ENCODE results near the gene MEX3D. TPM values are rescaled to one million over a fixed set of nuclear protein-coding genes. Genes with fewer than 3 reads are reported as not detected.

The MEX3D gene
- polyA plus RNA-seq, 1 donor (not counting 4 experiments of a cell fraction or from before 2014, with no cell fraction given), result 3.9 TPM

GRCh38 chr19:1593501-1593772 is 25.3 kb upstream of the MEX3D start:
- Histone ChIP-seq H3K4me1 (ENCODE audit: control insufficient read depth, extremely low read depth, insufficient read depth, low read length) (peaks cover 26% of the 10 kb centered on the region), H3K36me3 (ENCODE audit: control insufficient read depth in 2 of 2, extremely low read depth in 1 of 2, insufficient read depth in 2 of 2, low read length in 2 of 2) (peaks cover 12 to 14% of the 10 kb centered on the region in 2 experiments), H3K9me1 (ENCODE audit: control insufficient read depth, extremely low read depth, insufficient read depth, low read length) (no peaks in the 10 kb centered on the region), H3K4me3 (ENCODE audit: control insufficient read depth in 2 of 3, extremely low read depth in 1 of 3, insufficient read depth in 2 of 3, low read depth in 1 of 3, low read length in 3 of 3) (peak overlapping the region in 1 of 3 experiments; percentile 74), H4K20me1 (ENCODE audit: control insufficient read depth, extremely low read depth, insufficient read depth, low read length) (peaks cover 7% of the 10 kb centered on the region), H3K27me3 (ENCODE audit: control insufficient read depth, extremely low read depth, insufficient read depth, low read length) (no peaks in the 10 kb centered on the region), H2AFZ (ENCODE audit: control insufficient read depth, low read length) (no peak overlapping the region), H3K9ac (ENCODE audit: control insufficient read depth, extremely low read depth, insufficient read depth, low read length) (peak overlapping the region; percentile 79), H3K27ac (ENCODE audit: control insufficient read depth, insufficient read depth, low read length) (no peak overlapping the region), H3K79me2 (ENCODE audit: control insufficient read depth, insufficient read depth, low read length) (peaks cover 32% of the 10 kb centered on the region), H3K4me2 (ENCODE audit: control insufficient read depth, extremely low read depth, insufficient read depth, low read depth, low read length) (peak overlapping the region; percentile 94), H3K9me3 (ENCODE audit: control insufficient read depth, low read depth, low read length) (no peaks in the 10 kb centered on the region)
- no peak for DNase-seq (ENCODE audit: low read depth, low spot score)
- no peak for TF ChIP-seq CTCF (optimal IDR thresholded peaks at IDR 0.05 in 1 of 3, IDR thresholded peaks at IDR 0.05 in 1 of 3, conservative IDR thresholded peaks at IDR 0.05 in 1 of 3; ENCODE audit: extremely low read depth in 1 of 3, insufficient read depth in 2 of 3, low read length in 3 of 3)
- no peak for TF ChIP-seq EZH2 (IDR thresholded peaks at IDR 0.05; ENCODE audit: low read length)
- FAIRE-seq, result no peak
- dilution Hi-C loops (cut with MboI; ENCODE audit: extremely low pct_ligation_motif_present, low sequenced_read_pairs), result no loop called here

GRCh38 chr19:1592755-1593500 is 24.8 kb upstream of the MEX3D start, which contains the start of gene MBD3:
Gene MBD3 (minus strand): TSS chr19:1592865. CDS start chr19:1592631, 234 bp downstream.
- Histone ChIP-seq H3K4me2 (ENCODE audit: control insufficient read depth, extremely low read depth, insufficient read depth, low read depth, low read length) (peak within 1 kb of the TSS; percentile 95), H3K4me1 (ENCODE audit: control insufficient read depth, extremely low read depth, insufficient read depth, low read length) (peaks cover 30% of the 10 kb centered on the region), H3K9ac (ENCODE audit: control insufficient read depth, extremely low read depth, insufficient read depth, low read length) (peak within 1 kb of the TSS; percentile 98), H3K9me3 (ENCODE audit: control insufficient read depth, low read depth, low read length) (no peaks in the 10 kb centered on the region), H3K36me3 (ENCODE audit: control insufficient read depth in 2 of 2, extremely low read depth in 1 of 2, insufficient read depth in 2 of 2, low read length in 2 of 2) (peaks cover 9 to 13% of the 10 kb centered on the region in 2 experiments), H3K9me1 (ENCODE audit: control insufficient read depth, extremely low read depth, insufficient read depth, low read length) (peaks cover under 1% of the 10 kb centered on the region), H3K27me3 (ENCODE audit: control insufficient read depth, extremely low read depth, insufficient read depth, low read length) (no peaks in the 10 kb centered on the region), H2AFZ (ENCODE audit: control insufficient read depth, low read length) (peak within 1 kb of the TSS; percentile 78), H3K4me3 (ENCODE audit: control insufficient read depth in 2 of 3, extremely low read depth in 1 of 3, insufficient read depth in 2 of 3, low read depth in 1 of 3, low read length in 3 of 3) (peak within 1 kb of the TSS; percentile 94 to 96 (median 94)), H4K20me1 (ENCODE audit: control insufficient read depth, extremely low read depth, insufficient read depth, low read length) (peaks cover 7% of the 10 kb centered on the region), H3K79me2 (ENCODE audit: control insufficient read depth, insufficient read depth, low read length) (peaks cover 32% of the 10 kb centered on the region), H3K27ac (ENCODE audit: control insufficient read depth, insufficient read depth, low read length) (peak within 1 kb of the TSS; percentile 89)
- dilution Hi-C loops (cut with MboI; ENCODE audit: extremely low pct_ligation_motif_present, low sequenced_read_pairs), result no loop called here
- no peak for TF ChIP-seq EZH2 (IDR thresholded peaks at IDR 0.05; ENCODE audit: low read length)
- no peak for TF ChIP-seq CTCF (optimal IDR thresholded peaks at IDR 0.05 in 1 of 3, IDR thresholded peaks at IDR 0.05 in 1 of 3, conservative IDR thresholded peaks at IDR 0.05 in 1 of 3; ENCODE audit: extremely low read depth in 1 of 3, insufficient read depth in 2 of 3, low read length in 3 of 3)
- no peak for FAIRE-seq
- peak; percentile 61 for DNase-seq (ENCODE audit: low read depth, low spot score)

Data from keratinocyte (primary cell).